ENCODE results near the gene IFFO2. TPM values are rescaled to one million over a fixed set of nuclear protein-coding genes. Genes with fewer than 3 reads are reported as not detected.

The IFFO2 gene
- total RNA-seq, 2 donors from 2014 or later = 23.5 to 44.2 TPM

- H3K36me3 Mint-ChIP-seq = no peaks in the 10 kb centered on the region
- no peak for ATAC-seq
- no peak overlapping the region for H3K27ac Mint-ChIP-seq
- H3K9me3 Mint-ChIP-seq = no peaks in the 10 kb centered on the region
- H3K4me1 Mint-ChIP-seq (ENCODE audit: low read depth in 2 of 2) = no peaks in the 10 kb centered on the region
- no peak overlapping the region for H3K4me3 Mint-ChIP-seq
- H3K27me3 Mint-ChIP-seq = peaks cover 5 to 9% of the 10 kb centered on the region in 2 donors
- no peak for DNase-seq (ENCODE audit: low spot score)
Observed at GRCh38 chr1:18868801-18869424, 87.6 kb downstream of the IFFO2 start.

- no peak overlapping the region for H3K4me3 Mint-ChIP-seq
- peaks cover 5 to 9% of the 10 kb centered on the region in 2 donors for H3K27me3 Mint-ChIP-seq
- ATAC-seq (no peak), DNase-seq (ENCODE audit: low spot score) (no peak)
- H3K27ac Mint-ChIP-seq = no peak overlapping the region
- no peaks in the 10 kb centered on the region for H3K4me1 Mint-ChIP-seq (ENCODE audit: low read depth in 2 of 2)
- H3K36me3 Mint-ChIP-seq = no peaks in the 10 kb centered on the region
- H3K9me3 Mint-ChIP-seq = no peaks in the 10 kb centered on the region
Observed at GRCh38 chr1:18868354-18868753, 88.1 kb downstream of the IFFO2 start.

- H3K36me3 Mint-ChIP-seq = no peaks in the 10 kb centered on the region
Observed at GRCh38 chr1:18866846-18867245, 89.6 kb downstream of the IFFO2 start.

DNA sequence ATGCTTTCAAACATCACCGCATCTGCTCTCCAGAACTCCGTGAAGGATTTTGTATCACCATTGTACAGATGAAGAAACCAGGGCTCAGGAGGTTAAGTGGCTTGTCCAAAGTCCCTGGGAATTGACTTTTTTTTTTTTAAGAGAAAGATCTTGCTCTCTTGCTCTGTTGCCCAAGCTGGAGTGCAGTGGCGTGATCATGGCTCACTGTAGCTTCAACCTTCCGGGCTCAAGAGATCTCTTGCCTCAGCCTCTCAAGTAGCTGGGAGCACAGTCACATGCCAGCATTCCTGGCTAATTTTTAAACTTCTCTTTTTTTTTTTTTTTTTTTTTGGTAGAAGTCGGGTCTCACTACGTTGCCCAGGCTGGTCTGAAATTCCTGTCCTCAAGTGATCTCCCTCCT, 90.2 kb downstream of the IFFO2 start:
- no peaks in the 10 kb centered on the region for H3K9me3 Mint-ChIP-seq
- no peak for ATAC-seq
- no peak for DNase-seq (ENCODE audit: low spot score)
- no peak overlapping the region for H3K27ac Mint-ChIP-seq
- no peaks in the 10 kb centered on the region for H3K4me1 Mint-ChIP-seq (ENCODE audit: low read depth in 2 of 2)
- no peaks in the 10 kb centered on the region for H3K36me3 Mint-ChIP-seq
- no peak overlapping the region for H3K4me3 Mint-ChIP-seq
- H3K27me3 Mint-ChIP-seq = peaks cover 5 to 9% of the 10 kb centered on the region in 2 donors

More at GRCh38 chr1:18866846-18867245, 89.6 kb downstream of the IFFO2 start:
- H3K9me3 Mint-ChIP-seq = no peaks in the 10 kb centered on the region
- peaks cover 5 to 9% of the 10 kb centered on the region in 2 donors for H3K27me3 Mint-ChIP-seq
- H3K27ac Mint-ChIP-seq = no peak overlapping the region
- DNase-seq (ENCODE audit: low spot score) = no peak
- H3K4me1 Mint-ChIP-seq (ENCODE audit: low read depth in 2 of 2) = no peaks in the 10 kb centered on the region
- no peak for ATAC-seq
- H3K4me3 Mint-ChIP-seq = no peak overlapping the region

DNA sequence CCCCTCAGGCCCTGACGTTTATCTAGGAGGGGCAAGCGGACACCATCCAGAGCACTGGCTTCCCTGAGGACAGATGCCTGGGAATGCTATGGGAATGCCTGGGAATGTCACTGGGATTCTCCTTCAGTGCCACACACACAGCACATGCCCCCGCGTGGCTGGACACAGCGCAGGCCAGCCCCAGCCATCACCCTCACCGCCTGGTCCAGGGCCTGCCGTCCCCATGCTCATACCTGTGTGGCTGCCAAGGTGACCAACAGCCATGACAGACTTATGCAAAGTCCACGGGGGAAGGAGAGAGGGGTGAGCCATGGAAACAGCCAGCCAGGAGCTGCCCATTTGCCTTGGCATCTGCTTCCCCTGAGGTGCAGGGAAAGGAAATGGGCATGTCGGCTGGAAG, 91.3 kb downstream of the IFFO2 start:
- H3K9me3 Mint-ChIP-seq = no peaks in the 10 kb centered on the region
- no peak overlapping the region for H3K27ac Mint-ChIP-seq
- no peak overlapping the region for H3K4me3 Mint-ChIP-seq
- H3K27me3 Mint-ChIP-seq = peaks cover 5 to 9% of the 10 kb centered on the region in 2 donors
- H3K4me1 Mint-ChIP-seq (ENCODE audit: low read depth in 2 of 2) = no peaks in the 10 kb centered on the region
- DNase-seq (ENCODE audit: low spot score) = no peak
- no peak for ATAC-seq
- no peaks in the 10 kb centered on the region for H3K36me3 Mint-ChIP-seq

DNA sequence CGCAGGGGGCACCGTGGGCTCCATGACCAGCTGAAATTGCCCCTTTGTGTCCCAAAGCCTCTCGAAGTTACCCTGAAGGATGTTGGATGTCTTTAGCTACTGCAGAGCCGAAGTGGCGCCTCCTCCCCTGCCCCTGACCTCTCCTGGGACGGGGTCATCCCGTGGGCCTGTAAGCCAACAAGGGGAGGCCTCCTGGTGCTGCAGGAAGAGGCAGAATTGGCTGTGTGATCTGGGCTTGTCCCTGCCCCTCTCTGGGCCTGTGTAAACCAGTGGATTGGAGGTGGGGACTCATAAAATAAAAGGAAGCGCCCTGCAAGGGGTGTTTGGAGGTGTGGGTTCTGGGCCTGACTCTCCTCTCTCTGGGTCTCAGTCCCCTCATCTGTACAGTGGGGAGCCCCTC, 94.9 kb downstream of the IFFO2 start:
- Mint-ChIP-seq H3K27me3 (peaks cover 1 to 4% of the 10 kb centered on the region in 2 donors), H3K36me3 (no peaks in the 10 kb centered on the region), H3K4me3 (no peak overlapping the region), H3K4me1 (ENCODE audit: low read depth in 2 of 2) (no peaks in the 10 kb centered on the region), H3K27ac (no peak overlapping the region), H3K9me3 (no peaks in the 10 kb centered on the region)
- ATAC-seq = no peak
- no peak for DNase-seq (ENCODE audit: low spot score)

GRCh38 chr1:18861082-18861481, 95.4 kb downstream of the IFFO2 start:
- Mint-ChIP-seq H3K27me3 (peaks cover 3 to 4% of the 10 kb centered on the region in 2 donors), H3K4me3 (no peak overlapping the region), H3K4me1 (ENCODE audit: low read depth in 2 of 2) (no peaks in the 10 kb centered on the region), H3K9me3 (no peaks in the 10 kb centered on the region), H3K36me3 (no peaks in the 10 kb centered on the region), H3K27ac (no peak overlapping the region)
- ATAC-seq (no peak), DNase-seq (ENCODE audit: low spot score) (no peak)

- no peak within 1 kb of the TSS for H3K27ac Mint-ChIP-seq
- no peaks in the 10 kb centered on the region for H3K9me3 Mint-ChIP-seq
- no peaks in the 10 kb centered on the region for H3K36me3 Mint-ChIP-seq
- H3K4me1 Mint-ChIP-seq (ENCODE audit: low read depth in 2 of 2) = no peaks in the 10 kb centered on the region
- peaks cover 8 to 10% of the 10 kb centered on the region in 2 donors for H3K27me3 Mint-ChIP-seq
- DNase-seq (ENCODE audit: low spot score) (no peak), ATAC-seq (no peak)
- no peak within 1 kb of the TSS for H3K4me3 Mint-ChIP-seq
Observed at GRCh38 chr1:18859560-18859959, 96.9 kb downstream of the IFFO2 start, which contains the start of gene TAS1R2. Gene TAS1R2, minus strand, starts transcription at chr1:18859660. Its CDS starts 0 bp downstream, at chr1:18859660.

DNA sequence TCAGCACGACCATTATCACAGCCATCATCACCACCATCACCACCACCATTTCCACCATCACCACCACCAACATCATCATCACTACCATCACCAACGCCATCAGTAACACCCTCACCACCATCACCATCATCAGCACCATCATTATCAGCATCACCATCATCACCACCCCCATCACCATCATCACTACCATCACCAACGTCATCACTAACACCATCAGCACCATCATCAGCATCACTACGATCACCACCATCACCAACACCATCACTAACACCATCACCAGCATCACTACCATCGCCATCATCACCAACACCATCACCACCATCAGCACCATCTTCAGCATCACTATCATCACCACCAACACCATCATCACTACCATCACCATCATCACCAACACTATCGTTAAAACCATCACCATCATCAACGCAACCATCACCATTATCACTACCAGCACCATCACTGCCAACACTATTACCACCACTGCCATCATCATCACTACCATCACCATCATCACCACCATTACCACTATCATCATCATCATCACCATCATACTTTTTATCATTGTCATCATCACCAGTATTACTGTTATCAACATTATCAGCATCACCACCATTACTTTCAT, 98.3 kb downstream of the IFFO2 start:
- H3K27ac Mint-ChIP-seq = no peak overlapping the region
- DNase-seq (ENCODE audit: low spot score) = no peak
- H3K36me3 Mint-ChIP-seq = no peaks in the 10 kb centered on the region
- H3K9me3 Mint-ChIP-seq = no peaks in the 10 kb centered on the region
- H3K27me3 Mint-ChIP-seq = peaks cover 8 to 10% of the 10 kb centered on the region in 2 donors
- H3K4me3 Mint-ChIP-seq = no peak overlapping the region
- no peak for ATAC-seq
- H3K4me1 Mint-ChIP-seq (ENCODE audit: low read depth in 2 of 2) = no peaks in the 10 kb centered on the region

GRCh38 chr1:18856435-18856834, 100.0 kb downstream of the IFFO2 start:
- no peak overlapping the region for H3K27ac Mint-ChIP-seq
- no peak overlapping the region for H3K4me3 Mint-ChIP-seq
- ATAC-seq (no peak), DNase-seq (ENCODE audit: low spot score) (no peak)
- H3K27me3 Mint-ChIP-seq = peaks cover 8 to 10% of the 10 kb centered on the region in 2 donors
- H3K9me3 Mint-ChIP-seq = no peaks in the 10 kb centered on the region
- no peaks in the 10 kb centered on the region for H3K36me3 Mint-ChIP-seq
- no peaks in the 10 kb centered on the region for H3K4me1 Mint-ChIP-seq (ENCODE audit: low read depth in 2 of 2)

- no peak for DNase-seq (ENCODE audit: low spot score)
- H3K27me3 Mint-ChIP-seq = peaks cover 8 to 10% of the 10 kb centered on the region in 2 donors
- no peaks in the 10 kb centered on the region for H3K9me3 Mint-ChIP-seq
- H3K4me1 Mint-ChIP-seq (ENCODE audit: low read depth in 2 of 2) = no peaks in the 10 kb centered on the region
- no peak overlapping the region for H3K4me3 Mint-ChIP-seq
- ATAC-seq = no peak
- H3K36me3 Mint-ChIP-seq = no peaks in the 10 kb centered on the region
- H3K27ac Mint-ChIP-seq = no peak overlapping the region
Observed at GRCh38 chr1:18855573-18855972, 100.9 kb downstream of the IFFO2 start.

- peaks cover 8 to 10% of the 10 kb centered on the region in 2 donors for H3K27me3 Mint-ChIP-seq
- no peaks in the 10 kb centered on the region for H3K4me1 Mint-ChIP-seq (ENCODE audit: low read depth in 2 of 2)
- no peak overlapping the region for H3K27ac Mint-ChIP-seq
- no peak for DNase-seq (ENCODE audit: low spot score)
- peak in 1 of 2 donors; percentile 3 for ATAC-seq
- H3K4me3 Mint-ChIP-seq = no peak overlapping the region
- H3K9me3 Mint-ChIP-seq = no peaks in the 10 kb centered on the region
- H3K36me3 Mint-ChIP-seq = no peaks in the 10 kb centered on the region
Observed at GRCh38 chr1:18854331-18855025, 102.0 kb downstream of the IFFO2 start.
